Esophagus mucosa (tissue), 1 donor: ENCODE data around the gene GAPVD1. TPM values are rescaled to one million over a fixed set of nuclear protein-coding genes. Genes with fewer than 3 reads are reported as not detected.
A peak's percentile ranks its signal among the peaks of the same experiment; 100 is the strongest.

Experiments
- ATAC-seq: fragments of 200-7000 bp; cut with Tn5 transposase; one replicate; pipeline ENCODE4 v1.9.1; 2020
- total RNA-seq: library from RNA; stranded (reverse); gene quantifications from one replicate; pipeline ENCODE4 v1.2.4, GENCODE V29; 2023
- donor health status: DM: yes; HTN: yes; CAD: no.

Gene GAPVD1
- total RNA-seq, 1 donor from 2014 or later: 34.6 TPM

- no peak for ATAC-seq
Observed at GRCh38 chr9:125317704-125318103, 56.1 kb downstream of the GAPVD1 start.

DNA sequence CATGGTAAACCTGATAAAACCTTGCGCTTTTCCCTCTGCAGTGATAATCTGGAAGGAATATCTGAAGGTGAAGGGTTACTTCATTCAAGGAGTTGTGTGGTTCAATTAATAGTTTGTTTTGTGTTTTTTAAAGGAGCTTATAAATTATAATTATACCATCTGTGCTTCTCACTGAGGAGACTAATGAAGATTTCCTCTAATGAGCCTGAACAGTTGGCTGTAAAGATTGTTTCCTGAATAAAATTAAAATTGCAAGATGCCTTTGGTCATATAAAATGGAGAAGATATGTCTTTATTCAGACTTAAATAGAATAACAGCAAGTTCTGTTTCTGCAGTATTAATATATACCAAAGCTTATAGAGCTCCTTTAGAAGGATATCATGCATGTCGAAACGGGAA lies 59.9 kb downstream of the GAPVD1 start:
- ATAC-seq: no peak

GRCh38 chr9:125323615-125324014 lies 62.0 kb downstream of the GAPVD1 start:
- no peak for ATAC-seq

DNA sequence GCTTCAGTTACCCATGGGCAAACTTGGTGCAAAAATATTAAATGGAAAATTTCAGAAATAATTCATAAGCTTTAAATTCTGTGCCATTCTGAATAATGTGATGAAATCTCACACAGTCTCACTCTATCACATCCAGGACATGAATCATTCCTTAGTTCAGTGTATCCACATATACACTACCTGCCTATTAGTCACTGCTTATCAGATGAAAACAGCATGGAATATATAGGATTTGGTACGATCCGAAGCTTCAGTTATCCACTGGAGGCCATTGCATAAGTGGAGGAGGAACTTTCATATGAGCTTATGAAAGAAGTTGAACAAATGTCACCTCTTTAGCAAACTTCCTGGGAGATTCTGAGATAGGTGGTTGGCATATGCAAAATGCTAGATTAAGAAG lies 64.2 kb downstream of the GAPVD1 start:
- no peak for ATAC-seq

DNA sequence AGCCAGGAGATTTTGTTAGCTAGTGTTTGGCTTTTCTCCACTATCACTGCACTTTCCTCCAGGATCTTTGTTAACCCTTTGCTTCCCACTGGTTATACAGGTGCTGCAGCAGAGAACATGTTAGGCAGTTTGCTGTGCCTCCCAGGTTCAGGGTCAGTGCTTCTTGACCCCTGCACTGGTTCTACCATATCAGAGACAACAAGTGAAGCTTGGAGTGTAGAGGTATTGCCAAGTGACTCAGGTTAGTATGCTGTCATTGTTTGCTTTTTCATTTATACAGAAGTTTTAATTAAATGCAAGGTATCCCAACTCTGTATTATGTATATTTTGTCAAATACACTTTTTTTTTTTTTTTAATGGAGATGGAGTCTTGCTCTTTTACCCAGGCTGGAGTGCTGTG lies 68.4 kb downstream of the GAPVD1 start:
- ATAC-seq: peak; percentile 91

DNA sequence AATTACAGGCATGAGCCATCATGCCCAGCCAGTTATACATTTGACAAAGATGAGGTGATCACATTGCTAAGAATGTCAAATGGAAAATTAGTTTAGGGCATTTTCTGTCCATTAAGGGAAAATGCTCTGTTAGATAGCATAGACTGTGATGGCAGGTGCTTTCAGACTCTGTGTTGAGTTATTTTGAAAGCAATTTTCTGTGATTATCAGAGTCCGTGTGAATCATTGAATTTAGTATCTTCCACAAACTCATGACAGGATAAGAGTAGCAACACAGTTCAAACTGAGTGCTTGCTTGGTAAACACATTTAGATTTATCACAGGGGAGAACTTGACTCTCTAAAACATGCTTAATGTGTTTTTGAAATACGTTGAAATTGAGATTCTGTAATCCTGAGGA lies 69.0 kb downstream of the GAPVD1 start:
- no peak for ATAC-seq

GRCh38 chr9:125332527-125332926 lies 70.9 kb downstream of the GAPVD1 start:
- no peak for ATAC-seq

GRCh38 chr9:125337236-125337635 lies 75.6 kb downstream of the GAPVD1 start:
- no peak for ATAC-seq

- ATAC-seq: no peak
Observed at GRCh38 chr9:125338929-125339328, 77.3 kb downstream of the GAPVD1 start.

DNA sequence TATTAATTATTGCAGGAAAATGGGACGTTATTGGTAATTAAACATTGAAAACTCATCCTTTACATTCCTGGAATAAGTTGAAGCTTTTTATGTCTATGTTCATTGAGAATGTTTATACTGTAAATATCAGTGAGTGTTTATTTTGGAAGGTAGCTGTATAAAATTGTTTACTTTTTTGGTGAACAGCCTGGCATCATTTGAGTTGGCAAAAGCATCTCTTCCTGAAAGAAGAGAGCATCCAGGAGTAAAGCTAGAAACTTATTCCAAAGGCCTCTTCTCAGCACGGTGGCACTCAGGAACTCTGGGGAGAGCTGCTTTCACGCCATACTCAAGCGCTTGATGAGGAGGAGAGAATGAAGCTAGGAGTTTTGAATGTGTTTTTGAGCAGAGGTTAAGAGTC lies 79.9 kb downstream of the GAPVD1 start:
- ATAC-seq: no peak

DNA sequence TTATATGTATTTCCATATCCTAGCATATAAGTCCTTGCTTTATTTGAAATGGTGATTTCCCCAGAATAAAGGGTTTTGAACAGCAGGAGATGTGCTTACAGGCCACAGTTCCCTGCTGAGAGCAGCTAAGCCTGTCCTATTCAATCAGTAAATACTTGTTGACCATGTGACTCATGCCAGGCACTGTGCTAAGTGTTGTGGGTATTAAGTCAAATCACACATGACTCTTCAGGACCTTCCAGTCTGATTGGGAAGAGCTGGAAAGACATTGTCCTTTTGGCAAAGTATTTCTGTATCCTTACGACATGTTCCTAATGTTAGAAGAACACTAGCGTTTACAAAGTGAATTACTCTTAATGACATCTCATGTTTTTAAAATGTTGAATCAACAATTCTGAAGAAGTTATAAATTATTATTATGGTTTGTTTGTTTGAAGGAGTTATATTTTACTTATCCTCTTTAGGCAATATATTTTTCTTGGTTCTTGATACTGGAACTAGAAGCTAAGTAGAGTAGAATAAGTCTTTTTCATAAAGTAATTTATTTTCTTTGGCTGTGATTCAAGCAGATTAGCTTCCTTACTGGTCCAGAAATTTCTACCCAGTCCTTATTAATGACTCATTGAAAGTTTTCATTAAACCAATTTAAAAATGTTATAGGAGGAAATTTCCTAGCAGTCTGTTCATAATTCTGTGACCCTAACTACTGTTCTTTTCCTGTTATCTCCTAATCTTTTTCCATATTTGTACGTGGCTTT lies 82.1 kb downstream of the GAPVD1 start:
- ATAC-seq: peak; percentile 94

DNA sequence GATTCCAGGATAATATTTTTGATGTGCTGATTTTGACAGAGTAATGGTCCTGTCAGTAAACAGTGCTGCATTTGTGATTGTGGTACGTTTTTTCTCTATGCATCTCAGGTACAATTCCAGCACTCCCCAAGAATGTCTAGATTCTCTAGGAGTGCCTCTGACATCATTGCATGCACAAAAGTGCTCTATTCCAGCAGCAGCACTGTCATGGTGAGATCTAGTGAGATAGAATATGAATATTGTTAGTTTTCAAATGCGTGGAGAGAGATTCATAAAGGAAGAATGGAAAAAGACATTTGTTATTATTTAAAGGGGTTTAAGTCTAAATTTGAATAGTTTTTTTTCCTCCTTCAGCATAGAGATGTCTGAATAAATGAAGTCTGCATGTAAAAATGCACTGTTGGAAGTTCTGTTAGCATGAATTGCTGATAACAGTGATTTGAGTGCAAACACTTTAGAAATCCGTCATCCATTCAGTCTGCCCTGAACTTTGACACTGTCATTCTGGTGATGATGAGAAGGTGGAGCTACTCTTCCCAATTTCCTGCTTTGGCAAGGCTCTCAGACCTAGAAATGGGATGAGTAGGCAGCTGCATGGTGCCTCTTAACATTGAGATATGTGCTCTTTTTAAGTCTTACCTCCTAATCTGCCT lies 84.6 kb downstream of the GAPVD1 start:
- ATAC-seq: no peak

DNA sequence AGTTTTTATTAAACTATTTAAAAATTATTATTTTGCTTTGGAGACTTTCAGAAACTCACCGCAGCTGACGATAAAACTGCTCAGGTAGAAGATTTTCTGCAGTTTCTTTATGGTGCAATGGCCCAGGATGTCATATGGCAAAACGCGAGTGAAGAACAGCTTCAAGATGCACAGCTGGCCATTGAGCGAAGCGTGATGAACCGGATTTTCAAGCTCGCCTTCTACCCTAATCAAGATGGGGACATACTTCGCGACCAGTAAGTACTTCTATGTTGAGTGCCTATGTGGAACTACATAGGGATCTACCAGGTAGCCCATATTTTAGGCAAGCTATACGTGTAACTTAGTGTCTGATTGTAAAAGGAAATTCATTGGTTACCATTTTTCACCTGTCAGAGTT lies 94.0 kb downstream of the GAPVD1 start:
- ATAC-seq: peak; percentile 46

GRCh38 chr9:125356032-125356431 lies 94.4 kb downstream of the GAPVD1 start:
- ATAC-seq: peak; percentile 73

DNA sequence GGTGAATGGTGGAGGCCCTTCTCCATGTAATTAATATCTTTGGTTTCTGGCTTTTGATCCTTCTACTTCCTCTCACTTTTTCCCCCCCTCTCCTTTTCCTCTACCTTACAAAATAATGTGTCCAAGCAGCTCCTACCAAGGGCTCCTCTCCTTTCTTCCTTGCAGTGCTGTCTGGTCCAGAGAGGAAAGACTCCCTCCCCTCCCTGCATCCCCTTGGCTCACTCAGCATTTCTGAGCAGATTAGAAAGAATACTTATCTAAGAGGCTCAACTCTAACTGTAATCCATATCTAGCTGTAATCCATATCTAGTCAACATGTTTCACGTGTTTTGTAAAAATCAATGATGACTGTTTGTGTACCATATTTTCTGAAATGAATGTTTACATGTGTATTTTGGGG lies 97.4 kb downstream of the GAPVD1 start:
- ATAC-seq: no peak

DNA sequence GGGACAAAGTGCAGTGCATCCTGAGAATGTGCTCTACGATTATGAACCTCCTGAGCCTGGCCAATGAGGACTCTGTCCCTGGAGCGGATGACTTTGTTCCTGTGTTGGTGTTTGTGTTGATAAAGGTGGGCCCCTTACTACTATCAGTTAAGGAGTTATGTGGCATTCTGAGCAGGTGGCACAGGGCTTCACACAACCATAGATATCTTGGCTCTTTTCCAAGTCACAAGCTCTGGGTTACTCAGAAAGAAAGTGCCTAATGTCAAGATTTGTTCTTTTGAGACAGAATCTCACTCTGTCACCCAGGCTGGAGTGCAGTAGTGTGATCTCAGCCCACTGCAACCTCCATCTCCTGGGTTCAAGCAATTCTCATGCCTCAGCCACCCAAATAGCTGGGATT lies 99.0 kb downstream of the GAPVD1 start:
- ATAC-seq: no peak

GRCh38 chr9:125361837-125362531 lies 100.4 kb downstream of the GAPVD1 start:
- peak; percentile 39 for ATAC-seq

DNA sequence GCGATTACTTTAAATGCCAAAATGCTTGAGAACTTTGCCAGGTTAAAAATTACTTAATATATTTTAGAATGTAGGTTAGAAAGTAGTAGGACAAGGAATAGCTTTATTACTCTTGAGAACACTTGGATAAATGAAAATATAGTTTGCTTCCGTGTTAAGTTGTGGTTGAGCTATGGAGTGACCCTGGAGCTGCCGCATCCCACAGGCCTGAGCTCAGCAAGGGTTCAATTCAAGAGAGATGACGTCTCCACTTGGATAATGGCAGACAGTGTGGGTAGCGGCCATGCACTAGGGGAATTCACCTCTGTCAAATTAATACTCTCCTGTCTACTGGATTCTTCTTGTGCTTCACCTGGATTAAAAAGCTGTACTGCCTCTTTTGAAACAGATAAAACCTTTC lies 105.0 kb downstream of the GAPVD1 start:
- ATAC-seq: no peak

DNA sequence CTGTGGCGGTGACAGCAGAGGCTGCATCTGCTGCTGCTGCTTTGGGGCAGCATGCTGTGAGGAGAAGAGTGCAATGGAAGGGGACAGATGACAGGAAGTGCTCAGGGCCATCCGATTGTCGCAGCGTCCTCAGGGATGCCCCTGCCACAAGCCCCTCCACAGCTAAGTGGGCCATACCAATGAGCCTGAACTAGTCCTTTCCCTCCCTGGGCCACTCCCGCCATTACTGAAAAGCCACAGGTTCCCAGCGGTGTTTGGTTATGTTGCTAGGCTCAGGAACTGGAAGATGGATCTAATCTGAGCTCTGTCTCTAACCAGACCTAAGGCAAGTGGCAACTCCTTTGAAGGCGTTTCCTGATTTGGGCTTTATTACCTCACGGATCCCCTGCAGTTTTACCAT lies 109.2 kb downstream of the GAPVD1 start:
- ATAC-seq: no peak

- ATAC-seq: peak; percentile 29
Observed at GRCh38 chr9:125372441-125373226, 111.0 kb downstream of the GAPVD1 start.

DNA sequence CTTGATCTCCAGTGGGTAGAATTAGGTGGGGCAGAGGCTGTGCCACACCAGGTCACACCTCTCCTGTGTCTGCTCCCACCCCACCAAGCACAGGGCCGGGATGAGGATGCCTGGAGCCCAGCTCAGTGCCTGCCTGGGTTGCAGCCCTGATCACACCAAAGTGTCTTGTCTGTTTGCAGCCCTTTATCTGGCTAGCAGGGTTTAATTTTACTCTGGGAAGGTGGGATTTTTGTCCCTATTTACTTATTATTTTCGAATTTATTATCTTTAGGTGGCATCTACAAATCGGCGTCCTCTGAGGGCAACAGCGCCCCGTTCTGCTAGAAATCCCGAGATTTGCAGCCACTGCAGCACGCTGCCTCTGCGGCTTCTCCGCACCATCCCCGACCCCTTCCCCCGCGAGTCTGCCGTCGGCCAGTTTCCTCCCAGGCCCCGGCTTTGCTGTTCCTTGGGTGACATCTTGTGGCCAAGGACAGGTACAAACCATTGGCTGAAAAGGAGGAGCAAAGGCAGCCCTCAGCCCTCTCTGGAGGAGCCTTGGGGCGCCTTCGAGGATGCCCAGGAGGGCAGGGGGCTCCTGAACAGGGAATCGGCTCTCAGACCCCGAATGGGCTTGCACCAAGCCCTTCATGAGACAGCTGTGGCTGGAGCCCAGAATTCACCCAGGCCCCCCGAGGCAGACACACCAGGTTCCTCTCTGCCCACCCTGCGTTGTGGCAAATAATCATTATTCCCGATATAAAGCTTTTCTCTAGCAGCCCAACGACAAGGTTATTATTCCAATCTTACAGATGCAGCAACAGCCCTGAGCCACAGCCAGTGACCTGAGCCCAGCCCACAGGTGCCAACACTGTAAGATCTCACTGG lies 113.0 kb downstream of the GAPVD1 start:
- peak; percentile 77 for ATAC-seq

- no peak for ATAC-seq
Observed at GRCh38 chr9:125375820-125376219, 114.2 kb downstream of the GAPVD1 start.
